ENCODE data around the gene FSIP2.
A peak's percentile ranks its signal among the peaks of the same experiment; 100 is the strongest.

FSIP2 gene

GRCh38 chr2:185875136-185875931 is 136.7 kb downstream of the FSIP2 start:
- Histone ChIP-seq H3K4me3 (no peak overlapping the region), H3K27me3 (no peaks in the 10 kb centered on the region), H3K4me2 (peak overlapping the region in 8 of 11 experiments; percentile 18 to 59 (median 36); a peak in 13 of 22 replicates), H3K9ac (no peak overlapping the region), H4K20me1 (no peaks in the 10 kb centered on the region), H3K9me3 (replicated peaks in 1 of 11) (peaks cover 0 to 16% (median 5%) of the 10 kb centered on the region in 11 experiments; a peak in 6 of 22 replicates), H3K36me3 (no peaks in the 10 kb centered on the region; a peak in 2 of 22 replicates), H3K27ac (no peak overlapping the region), H3K4me1 (peaks cover 0 to 10% (median 7%) of the 10 kb centered on the region in 10 experiments; a peak in 11 of 20 replicates)
- TF ChIP-seq Cebpa-rat (IDR thresholded peaks at IDR 0.05), result no peak

DNA sequence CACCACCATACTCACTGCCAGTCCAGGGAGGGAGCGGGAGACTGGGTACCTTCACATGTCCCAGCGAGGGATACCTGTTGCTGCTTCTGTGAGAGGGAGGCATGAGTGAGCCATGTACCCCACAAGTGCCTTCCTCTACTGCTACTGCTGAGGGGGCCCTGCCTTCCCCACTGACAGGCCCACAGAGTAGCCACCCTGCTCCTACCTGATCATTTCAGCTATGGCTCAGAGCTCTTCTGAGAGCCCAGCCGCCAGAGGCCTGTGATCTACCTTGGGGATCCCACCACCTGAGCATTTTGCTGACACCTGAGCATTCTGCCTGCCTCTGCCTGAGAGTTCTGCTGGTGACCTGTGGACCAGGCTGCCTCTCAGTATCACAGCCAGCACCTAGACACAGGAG is 137.6 kb downstream of the FSIP2 start:
- Histone ChIP-seq H3K27me3 (no peaks in the 10 kb centered on the region), H3K9ac (no peak overlapping the region), H3K36me3 (no peaks in the 10 kb centered on the region; a peak in 2 of 22 replicates), H4K20me1 (no peaks in the 10 kb centered on the region), H3K4me3 (no peak overlapping the region), H3K27ac (no peak overlapping the region), H3K4me2 (no peak overlapping the region), H3K4me1 (peaks cover 0 to 10% (median 7%) of the 10 kb centered on the region in 10 experiments; a peak in 11 of 20 replicates), H3K9me3 (replicated peaks in 1 of 11) (peaks cover 0 to 16% (median 5%) of the 10 kb centered on the region in 11 experiments; a peak in 6 of 22 replicates)
- TF ChIP-seq Cebpa-rat (IDR thresholded peaks at IDR 0.05), result no peak

- no peaks in the 10 kb centered on the region; a peak in 2 of 22 replicates for H3K36me3 ChIP-seq
- H3K4me2 ChIP-seq, result no peak overlapping the region
- H4K20me1 ChIP-seq, result no peaks in the 10 kb centered on the region
- H3K9ac ChIP-seq, result no peak overlapping the region
- no peak for TF ChIP-seq Cebpa-rat (IDR thresholded peaks at IDR 0.05)
- no peak overlapping the region for H3K4me3 ChIP-seq
- peaks cover 0 to 19% (median 10%) of the 10 kb centered on the region in 11 experiments; a peak in 8 of 22 replicates for H3K9me3 ChIP-seq (replicated peaks in 1 of 11)
- no peak overlapping the region for H3K27ac ChIP-seq
- H3K27me3 ChIP-seq, result no peaks in the 10 kb centered on the region
- peaks cover 0 to 5% (median 3%) of the 10 kb centered on the region in 10 experiments; a peak in 11 of 20 replicates for H3K4me1 ChIP-seq
Observed at GRCh38 chr2:185880396-185880795, 141.8 kb downstream of the FSIP2 start.
